Cardiac atrium fibroblast (primary cell): ENCODE data around the gene TMIE. TPM values are rescaled to one million over a fixed set of nuclear protein-coding genes. Genes with fewer than 3 reads are reported as not detected.

ENCODE experiments used
- total RNA-seq: library from RNA; depleted of rRNA; stranded (reverse); fragments of >200 nt; gene quantifications from 2 replicates; pipeline ENCODE4 v1.2.3, GENCODE V29; 2015

Gene TMIE, protein sequence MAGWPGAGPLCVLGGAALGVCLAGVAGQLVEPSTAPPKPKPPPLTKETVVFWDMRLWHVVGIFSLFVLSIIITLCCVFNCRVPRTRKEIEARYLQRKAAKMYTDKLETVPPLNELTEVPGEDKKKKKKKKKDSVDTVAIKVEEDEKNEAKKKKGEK
- total RNA-seq = not detected in 2 replicates

DNA sequence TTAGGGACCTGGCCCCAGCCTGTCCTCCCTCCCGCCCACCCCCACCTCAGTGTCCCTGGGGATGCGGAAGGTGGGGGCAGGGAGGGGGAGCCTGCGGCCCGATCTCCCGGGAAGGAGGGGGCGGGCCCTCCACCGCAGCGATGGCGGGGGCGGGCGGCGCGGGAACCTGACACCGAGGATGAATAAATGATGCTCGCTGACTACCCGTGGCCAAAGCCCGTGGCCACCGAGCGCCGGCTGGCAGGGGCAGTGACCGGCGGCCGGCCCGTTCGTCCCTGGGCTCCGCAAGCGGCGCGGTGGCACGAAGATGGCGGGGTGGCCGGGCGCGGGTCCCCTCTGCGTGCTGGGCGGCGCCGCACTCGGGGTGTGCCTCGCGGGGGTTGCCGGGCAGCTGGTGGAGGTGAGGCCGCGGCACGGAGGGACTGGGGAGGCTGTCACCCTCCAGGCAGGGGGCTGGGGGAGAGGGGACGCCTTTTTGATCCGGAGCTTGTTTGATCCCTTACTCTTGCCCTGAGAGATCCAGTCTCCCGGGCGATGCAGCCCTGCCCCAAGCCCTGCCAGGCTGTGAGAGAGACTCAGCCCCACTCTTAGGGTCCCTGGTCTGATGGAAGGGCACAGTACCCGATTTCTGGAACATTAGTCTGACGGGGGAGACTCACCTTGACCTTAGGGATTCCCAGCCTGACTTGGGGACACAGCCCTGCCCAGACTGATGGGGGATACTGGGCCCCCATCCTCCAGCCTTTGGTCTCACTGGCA lies at the start of gene TMIE:
Gene TMIE, plus strand, starts transcription at position 212 of the 759 bp plus-strand sequence. Its CDS starts 96 bp downstream, at position 308.

GRCh38 chr3:46693038-46693891 lies 7.9 kb upstream of the TMIE start, which contains the start of gene ALS2CL:
ALS2CL (minus strand) TSS chr3:46693679; CDS start chr3:46689440, 4,239 bp downstream.

GRCh38 chr3:46717447-46718231 lies 16.4 kb downstream of the TMIE start, which contains the start of gene PRSS50:
PRSS50 (minus strand) TSS chr3:46717869; CDS start chr3:46717824, 45 bp downstream.

Other genes with a start within 250 kb of the TMIE start
- under 0.01 and 23.3 TPM in 2 replicates for gene LTF, start 236.5 kb upstream of the TMIE start, total RNA-seq
- not detected in 2 replicates for gene RTP3, start 203.4 kb upstream of the TMIE start, total RNA-seq
- gene LRRC2, start 135.1 kb upstream of the TMIE start, total RNA-seq = 0.32 and 1.3 TPM in 2 replicates
- gene FAM240A, start 88.9 kb upstream of the TMIE start, total RNA-seq = not detected in 2 replicates
- 0.32 and 1.4 TPM in 2 replicates for gene ALS2CL, start 7.7 kb upstream of the TMIE start, total RNA-seq
- gene PRSS50, start 16.5 kb downstream of the TMIE start, total RNA-seq = not detected in 2 replicates
- gene MYL3, start 162.1 kb downstream of the TMIE start, total RNA-seq = 1.4 TPM in 1 of 2 replicates, not detected in the other
- gene PTH1R, start 176.3 kb downstream of the TMIE start, total RNA-seq = 7.5 and 13.5 TPM in 2 replicates